ENCODE data around the gene RUNDC3A.
"Not testable (repeated sequence)": the region's sequence is repeated elsewhere in the genome, so short reads cannot be mapped to it uniquely, and the experiment has no call there.

RUNDC3A gene

DNA sequence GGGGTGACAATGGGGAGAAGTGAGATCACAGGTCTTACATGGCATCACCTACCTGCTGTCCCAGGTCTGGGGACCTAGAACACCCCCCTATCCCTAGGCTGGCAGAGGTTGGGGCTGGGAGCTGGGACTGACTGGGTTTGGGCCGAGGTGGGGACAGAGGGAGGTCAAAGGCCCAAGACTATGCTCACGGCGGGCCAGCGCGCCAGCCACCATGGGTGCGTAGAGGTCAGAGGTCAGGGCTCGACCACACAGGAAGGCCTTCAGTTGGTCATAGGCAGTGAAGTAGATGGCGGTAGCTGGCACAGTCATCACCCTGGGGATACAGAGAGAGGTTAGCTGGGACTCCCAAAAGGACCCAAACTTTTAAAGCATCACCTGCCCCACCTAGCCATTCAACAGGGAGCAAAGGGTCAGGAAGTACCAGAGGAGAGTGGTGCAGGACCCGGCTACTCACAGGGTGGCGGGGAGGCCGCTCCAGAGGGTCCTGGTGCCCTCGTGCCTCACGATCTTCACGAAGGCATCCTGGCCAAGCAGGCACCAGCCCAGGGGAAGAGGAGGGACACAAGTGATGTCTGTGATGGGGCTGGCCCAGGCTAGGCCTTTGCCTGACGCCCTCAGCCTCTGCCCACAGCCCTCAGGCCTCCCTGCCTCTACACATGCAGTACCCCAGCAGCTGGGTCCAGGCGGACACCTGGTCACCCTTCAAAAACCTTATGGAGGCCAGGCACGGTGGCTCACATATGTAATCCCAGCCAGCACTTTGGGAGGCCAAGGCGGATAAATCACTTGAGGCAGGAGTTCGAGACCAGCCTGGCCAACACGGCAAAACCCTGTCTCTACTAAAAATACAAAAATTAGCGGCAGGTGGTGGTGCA lies 13.1 kb downstream of the RUNDC3A start:
- DNase-seq, result no peak

GRCh38 chr17:44322236-44322895 lies 14.0 kb downstream of the RUNDC3A start:
- no peak for DNase-seq

DNA sequence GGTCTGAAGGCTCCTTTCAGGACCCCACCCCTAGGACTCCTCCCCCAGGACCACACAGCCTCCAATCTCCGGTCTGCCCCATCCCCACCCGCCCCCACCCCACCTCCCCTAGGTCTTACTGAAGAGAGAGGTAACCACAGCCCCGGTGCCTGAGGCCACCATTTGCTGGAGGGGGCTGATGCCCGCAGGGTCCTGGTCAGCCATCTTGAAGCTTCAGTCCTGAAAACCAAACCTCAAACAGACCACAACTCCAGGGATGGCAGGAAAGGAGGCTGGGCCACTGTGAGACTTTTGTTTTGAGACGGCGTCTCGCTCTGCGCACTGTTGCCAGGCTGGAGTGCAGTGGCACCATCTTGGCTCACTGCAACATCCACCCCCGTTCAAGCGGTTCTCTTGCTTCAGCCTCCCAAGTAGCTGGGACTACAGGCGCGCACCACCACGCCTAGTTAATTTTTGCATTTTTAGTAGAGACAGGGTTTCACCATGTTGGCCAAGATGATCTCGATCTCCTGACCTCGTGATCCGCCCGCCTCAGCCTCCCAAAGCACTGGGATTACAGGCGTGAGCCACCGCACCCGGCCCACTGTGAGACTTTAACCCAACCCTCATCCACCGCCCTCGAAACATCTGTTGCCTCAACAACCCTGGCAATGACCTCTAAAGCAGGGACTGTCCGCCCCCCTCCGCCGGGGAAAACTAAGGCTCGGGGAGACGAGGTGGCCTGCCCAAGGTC lies 15.1 kb downstream of the RUNDC3A start:
- no peak for DNase-seq

DNA sequence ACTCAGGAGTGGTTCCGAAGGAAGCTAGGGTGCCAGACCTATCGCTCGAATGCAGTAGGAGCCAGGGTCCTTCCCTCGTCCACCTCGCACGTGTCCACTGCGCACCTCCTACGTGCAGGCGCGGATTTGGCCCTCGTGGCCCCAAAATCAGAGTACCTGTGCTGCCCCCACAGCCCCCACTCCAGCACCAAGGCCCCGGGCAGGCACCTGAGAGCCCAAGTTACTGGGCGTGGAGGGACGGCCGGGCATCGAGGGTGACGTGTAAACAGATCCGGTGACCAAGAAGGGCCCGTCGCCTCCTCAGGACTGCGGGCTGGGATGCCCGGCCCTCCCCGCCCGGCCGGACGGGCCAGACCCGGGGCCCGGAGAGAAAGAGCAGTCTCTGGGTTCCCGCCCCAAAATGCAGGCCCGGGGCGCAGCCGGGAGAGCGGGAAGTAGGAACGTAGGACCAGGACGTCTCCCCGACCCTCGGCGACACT lies 15.7 kb downstream of the RUNDC3A start:
- no peak for DNase-seq

DNA sequence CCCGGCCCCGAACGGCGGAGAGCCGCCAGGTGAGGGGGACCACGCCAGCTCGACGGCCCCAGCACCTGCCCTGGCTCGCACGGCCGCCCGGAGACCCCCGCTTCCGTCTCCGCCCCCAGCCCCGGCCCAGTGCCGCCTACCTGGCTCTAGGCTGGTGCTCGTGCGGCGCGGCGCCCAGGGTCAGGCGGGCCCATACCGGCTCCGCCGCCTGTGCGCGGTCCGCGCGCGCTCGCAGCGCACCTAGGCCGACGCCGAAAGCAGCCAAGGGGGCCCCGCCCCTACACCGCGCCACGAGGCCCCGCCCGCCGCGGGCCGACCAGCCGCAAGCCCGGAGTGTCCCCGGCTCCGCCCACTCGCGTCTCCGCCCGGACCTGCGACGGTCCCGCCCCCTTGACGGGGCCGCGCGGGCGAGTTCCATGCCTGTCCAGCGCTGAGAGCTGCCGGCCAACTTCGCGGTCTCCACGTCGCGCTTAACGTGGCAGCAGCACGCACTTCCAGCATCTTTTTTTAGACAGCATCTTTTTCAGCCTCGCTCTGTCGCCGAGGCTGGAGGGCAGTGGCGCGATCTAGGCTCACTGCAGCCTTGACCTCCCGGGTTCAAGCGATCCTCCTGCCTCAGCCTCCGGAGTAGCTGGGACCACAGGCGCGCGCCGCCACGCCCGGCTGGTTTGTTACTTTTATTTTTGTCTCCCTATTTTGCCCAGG lies 16.3 kb downstream of the RUNDC3A start, which contains the start of gene SLC25A39:
SLC25A39 (minus strand) TSS at position 253 of the 705 bp plus-strand sequence. CDS start 1,261 bp downstream, outside the sequence.
- peak; percentile 96 for DNase-seq

GRCh38 chr17:44326861-44327444 lies 18.6 kb downstream of the RUNDC3A start:
- DNase-seq, result peak; percentile 93

- no peak for DNase-seq
These were observed 19.5 kb downstream of the RUNDC3A start for GRCh38 chr17:44327715-44328449.

GRCh38 chr17:44329516-44329915 lies 21.1 kb downstream of the RUNDC3A start:
- not testable (repeated sequence) for DNase-seq

- DNase-seq, result not testable (repeated sequence)
These were observed 21.9 kb downstream of the RUNDC3A start for GRCh38 chr17:44330263-44330662.

DNA sequence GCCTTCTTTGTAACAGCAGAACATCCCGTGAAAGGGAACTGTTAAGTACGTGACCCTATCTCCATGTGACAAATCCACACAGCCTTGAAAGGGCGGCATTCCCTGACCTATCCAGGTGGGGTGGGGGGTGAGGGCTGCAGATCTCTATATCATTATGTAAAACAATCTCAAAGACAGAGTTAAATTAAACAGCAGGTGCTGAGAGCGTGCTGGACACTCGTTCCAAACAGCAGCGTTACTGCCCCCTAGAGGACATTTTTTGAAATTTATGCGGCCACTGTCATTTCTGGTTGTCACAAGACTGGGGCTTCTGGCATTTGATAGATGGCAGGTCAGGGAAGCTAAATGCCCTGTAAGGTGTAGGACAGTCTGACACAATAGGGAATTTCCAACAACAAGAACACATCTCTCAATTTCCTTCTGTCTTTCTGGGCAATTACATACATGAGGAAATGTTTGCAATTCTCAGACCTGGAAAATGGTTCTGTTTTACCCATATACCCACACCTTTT lies 22.9 kb downstream of the RUNDC3A start:
- peak; percentile 33 for DNase-seq

GRCh38 chr17:44333371-44333770 lies 25.0 kb downstream of the RUNDC3A start:
- no peak for DNase-seq

DNA sequence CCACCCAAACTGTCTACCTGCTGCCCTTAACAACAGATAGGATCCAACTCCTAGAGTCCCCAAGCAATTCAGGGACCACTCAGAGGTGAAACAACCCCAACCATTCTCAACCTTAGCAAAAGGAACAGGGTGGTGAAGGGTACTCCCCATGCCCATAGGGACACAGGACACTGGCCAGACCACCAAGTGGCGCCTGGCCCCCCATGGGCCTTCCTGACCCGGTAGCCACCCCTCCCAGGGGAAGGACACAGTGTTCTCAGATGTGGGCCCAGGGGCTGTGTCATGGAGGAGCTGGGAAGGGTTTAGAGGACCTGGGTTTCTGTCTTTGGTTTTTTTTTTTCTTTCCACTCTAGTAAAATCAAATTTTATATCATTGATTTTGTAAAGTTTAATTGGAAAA lies 25.9 kb downstream of the RUNDC3A start:
- DNase-seq, result no peak

DNA sequence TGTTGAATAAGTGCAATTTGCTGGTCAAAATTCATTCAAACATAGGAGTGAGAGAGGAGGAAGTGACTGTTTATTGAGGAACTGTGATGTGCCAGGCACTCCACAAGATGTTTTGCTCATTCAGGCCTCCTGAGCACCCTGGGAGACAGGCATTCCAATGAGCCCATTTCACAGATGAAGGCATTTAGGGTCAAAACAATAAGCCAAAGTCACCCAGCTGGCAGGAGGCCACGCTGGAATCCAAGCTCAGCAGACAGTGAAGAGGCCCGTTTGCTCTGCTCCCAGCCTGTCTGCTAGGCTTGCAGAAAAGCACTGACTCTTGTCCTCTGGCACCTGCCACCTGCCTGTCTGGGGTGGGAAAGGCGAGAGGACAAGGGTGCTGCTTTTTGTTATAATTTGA lies 26.3 kb downstream of the RUNDC3A start:
- DNase-seq, result no peak

- DNase-seq, result no peak
These were observed 27.2 kb downstream of the RUNDC3A start for GRCh38 chr17:44335564-44335963.

DNA sequence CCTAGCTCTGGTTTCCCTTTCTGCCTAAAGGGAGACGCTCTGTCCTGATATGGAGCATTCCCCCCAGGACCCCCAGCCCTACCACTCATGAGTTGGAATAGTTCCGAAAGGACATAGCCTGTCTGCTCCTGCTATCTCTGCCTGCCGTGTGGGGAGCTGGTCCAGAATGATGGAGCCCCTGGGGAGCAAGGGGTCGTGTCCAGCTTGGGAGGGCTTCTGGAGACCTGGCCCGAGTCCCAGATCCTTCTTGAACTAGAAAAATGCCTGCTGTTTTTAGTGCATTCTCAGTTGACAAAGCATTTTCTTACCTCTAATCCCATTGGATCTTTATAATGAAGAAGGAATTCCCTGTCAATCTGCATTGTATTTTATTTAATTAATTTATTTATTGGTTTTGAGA lies 27.6 kb downstream of the RUNDC3A start:
- no peak for DNase-seq

- no peak for DNase-seq
These were observed 30.3 kb downstream of the RUNDC3A start for GRCh38 chr17:44338702-44339101.

- not testable (repeated sequence) for DNase-seq
These were observed 32.2 kb downstream of the RUNDC3A start for GRCh38 chr17:44340553-44340952.

DNA sequence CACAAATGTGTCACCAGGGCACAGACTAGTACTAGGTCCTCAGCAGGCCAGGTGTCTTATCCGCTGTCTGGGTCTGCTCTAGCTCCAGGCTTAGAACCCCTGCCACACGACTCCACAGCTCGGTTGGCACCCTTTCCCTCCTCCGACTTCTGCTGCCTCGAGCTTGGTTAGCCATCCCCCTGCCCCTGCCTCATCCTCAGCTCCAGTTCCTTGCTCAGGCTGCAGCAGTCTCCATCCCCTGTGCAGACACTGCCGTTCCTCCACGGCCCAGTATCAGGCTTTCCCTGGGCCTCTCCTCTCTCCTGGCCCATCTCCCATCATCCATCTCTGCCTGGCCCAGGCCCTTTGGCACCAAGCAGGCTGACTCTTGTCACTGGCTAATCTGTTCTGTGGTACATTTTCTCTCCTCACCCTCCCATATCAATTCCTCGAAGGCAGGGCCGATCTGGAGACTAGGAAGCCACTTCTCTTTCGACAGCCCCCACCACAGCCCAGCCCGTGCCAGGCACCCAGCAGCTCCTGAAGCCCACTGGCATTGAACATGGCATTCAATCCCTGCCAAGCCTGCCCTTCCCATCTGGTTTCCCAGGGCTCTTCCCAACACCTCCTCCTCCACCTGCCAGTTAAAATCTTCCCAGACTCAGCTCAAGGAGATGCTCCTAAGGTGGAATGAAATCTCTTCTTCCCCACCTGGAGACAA lies 35.3 kb downstream of the RUNDC3A start:
- no peak for DNase-seq

DNA sequence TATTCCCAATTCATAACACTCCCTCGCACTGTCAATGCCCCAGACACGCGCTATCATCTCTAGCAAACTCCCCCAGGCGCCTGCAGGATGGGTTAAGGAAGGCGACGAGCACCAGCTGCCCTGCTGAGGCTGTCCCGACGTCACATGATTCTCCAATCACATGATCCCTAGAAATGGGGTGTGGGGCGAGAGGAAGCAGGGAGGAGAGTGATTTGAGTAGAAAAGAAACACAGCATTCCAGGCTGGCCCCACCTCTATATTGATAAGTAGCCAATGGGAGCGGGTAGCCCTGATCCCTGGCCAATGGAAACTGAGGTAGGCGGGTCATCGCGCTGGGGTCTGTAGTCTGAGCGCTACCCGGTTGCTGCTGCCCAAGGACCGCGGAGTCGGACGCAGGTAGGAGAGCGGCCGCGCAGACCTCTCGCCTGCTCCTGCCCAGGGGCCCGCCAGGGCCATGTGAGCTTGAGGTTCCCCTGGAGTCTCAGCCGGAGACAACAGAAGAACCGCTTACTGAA lies 36.6 kb downstream of the RUNDC3A start, which contains the start of gene GRN:
GRN (plus strand) TSS at position 364 of the 515 bp plus-strand sequence. CDS start 3,863 bp downstream, outside the sequence.
- peak; percentile 80 for DNase-seq

DNA sequence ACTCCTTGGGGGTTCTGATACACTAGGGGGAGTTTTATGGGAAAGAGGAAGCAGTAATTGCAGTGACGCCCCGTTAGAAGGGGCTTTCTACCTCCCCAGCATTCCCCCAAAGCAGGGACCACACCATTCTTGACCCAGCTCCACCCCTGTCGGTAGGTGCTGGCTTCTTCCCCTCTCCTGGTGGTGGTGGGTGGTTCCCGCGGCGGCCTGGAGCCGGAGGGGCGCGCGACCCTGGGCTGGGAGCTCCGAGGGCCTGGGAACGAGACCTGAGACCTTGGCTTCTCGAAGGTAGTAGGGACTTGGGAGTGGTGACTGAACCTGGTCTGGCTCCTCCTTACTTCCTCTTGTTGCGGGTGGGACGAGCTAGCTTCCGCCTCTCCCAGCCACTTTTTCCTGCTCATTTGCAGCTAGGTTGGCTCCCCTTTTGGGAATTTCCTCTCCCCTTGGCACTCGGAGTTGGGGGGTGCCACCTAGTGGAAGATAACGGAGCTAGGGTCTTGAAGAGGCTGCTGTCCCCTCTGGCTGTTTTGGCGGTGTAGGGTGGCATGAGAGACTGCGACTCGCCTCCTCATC lies 37.1 kb downstream of the RUNDC3A start:
- peak; percentile 25 for DNase-seq

All from activated effector memory CD4-positive, alpha-beta T cell treated with Interleukin-2 at 50 U/mL for 16 hours (primary cell).